ENCODE data around the gene DTNBP1. TPM values are rescaled to one million over a fixed set of nuclear protein-coding genes. Genes with fewer than 3 reads are reported as not detected.

The DTNBP1 gene
- total and polyA plus RNA-seq, 2 experiments from 2014 or later: 0.32 to 15.8 TPM

- Histone ChIP-seq H4K20me1 (ENCODE audit: insufficient read depth) (peaks cover 10% of the 10 kb centered on the region; the same call in 1 of the 2 replicates), H3K4me2 (ENCODE audit: unreplicated experiment) (no peak overlapping the region), H3K79me2 (ENCODE audit: insufficient read depth) (peaks cover 50% of the 10 kb centered on the region), H3K4me1 (ENCODE audit: insufficient read depth) (peaks cover 15% of the 10 kb centered on the region), H3K27ac (no peak overlapping the region), H2AFZ (no peak overlapping the region), H3K9me3 (ENCODE audit: low read depth) (no peaks in the 10 kb centered on the region), H3K9ac (no peak overlapping the region), H3K4me3 (no peak overlapping the region), H3K36me3 (ENCODE audit: low read depth) (0 out of 2 replicates have a peak, but pooled peaks cover 2% of the 10 kb centered on the region), H3K27me3 (replicated peaks; ENCODE audit: insufficient read depth) (no peaks in the 10 kb centered on the region), H3F3A (ENCODE audit: insufficient read depth) (peaks cover 12% of the 10 kb centered on the region), H3K9me2 (ENCODE audit: insufficient read depth) (no peaks in the 10 kb centered on the region)
- no peak for TF ChIP-seq EZH2phosphoT487 (IDR thresholded peaks at IDR 0.05; ENCODE audit: insufficient read depth, low read depth)
- TF ChIP-seq EZH2 (IDR thresholded peaks at IDR 0.05; ENCODE audit: insufficient read depth, poor library complexity, severe bottlenecking): no peak
- in situ Hi-C loops (cut with MboI): no loop called here
- WGBS, 2 experiments (ENCODE audit: low coverage in 1 of 2, low lambda C conversion rate in 2 of 2, missing lambda C conversion rate in 2 of 2): 94 to 97% methylated on average over 11 of the region's 11 CpGs
- DNase-seq: no peak
Observed at GRCh38 chr6:15507221-15507620, 155.6 kb downstream of the DTNBP1 start.

- WGBS, 2 experiments (ENCODE audit: low coverage in 1 of 2, low lambda C conversion rate in 2 of 2, missing lambda C conversion rate in 2 of 2): 97 to 99% methylated on average over 7 of the region's 7 CpGs
- in situ Hi-C loops (cut with MboI): no loop called here
- peaks cover 2% of the 10 kb centered on the region; the same call in 1 of the 2 replicates for H3K36me3 ChIP-seq (ENCODE audit: low read depth)
- no peaks in the 10 kb centered on the region for H3K9me3 ChIP-seq (ENCODE audit: low read depth)
- H3K9me2 ChIP-seq (ENCODE audit: insufficient read depth): no peaks in the 10 kb centered on the region
- H4K20me1 ChIP-seq (ENCODE audit: insufficient read depth): peaks cover 10% of the 10 kb centered on the region; the same call in 1 of the 2 replicates
- H3K27me3 ChIP-seq (replicated peaks; ENCODE audit: insufficient read depth): no peaks in the 10 kb centered on the region
- H3K27ac ChIP-seq: no peak overlapping the region
- H2AFZ ChIP-seq: no peak overlapping the region
- peaks cover 12% of the 10 kb centered on the region for H3F3A ChIP-seq (ENCODE audit: insufficient read depth)
- peaks cover 15% of the 10 kb centered on the region for H3K4me1 ChIP-seq (ENCODE audit: insufficient read depth)
- H3K4me3 ChIP-seq: no peak overlapping the region
- no peak overlapping the region for H3K4me2 ChIP-seq (ENCODE audit: unreplicated experiment)
- peaks cover 50% of the 10 kb centered on the region for H3K79me2 ChIP-seq (ENCODE audit: insufficient read depth)
- DNase-seq: no peak
- no peak overlapping the region for H3K9ac ChIP-seq
- TF ChIP-seq EZH2 (IDR thresholded peaks at IDR 0.05; ENCODE audit: insufficient read depth, poor library complexity, severe bottlenecking) (no peak), EZH2phosphoT487 (IDR thresholded peaks at IDR 0.05; ENCODE audit: insufficient read depth, low read depth) (no peak)
Observed at GRCh38 chr6:15506066-15506465, 156.8 kb downstream of the DTNBP1 start.

- Histone ChIP-seq H3K27me3 (replicated peaks; ENCODE audit: insufficient read depth) (no peaks in the 10 kb centered on the region), H3K27ac (peak overlapping the region; percentile 62), H3K9me2 (ENCODE audit: insufficient read depth) (no peaks in the 10 kb centered on the region), H3K4me2 (ENCODE audit: unreplicated experiment) (peak overlapping the region; percentile 44), H3K79me2 (ENCODE audit: insufficient read depth) (peaks cover 46% of the 10 kb centered on the region), H3K36me3 (ENCODE audit: low read depth) (peaks cover 6% of the 10 kb centered on the region; the same call in 1 of the 2 replicates), H4K20me1 (ENCODE audit: insufficient read depth) (peaks cover 10% of the 10 kb centered on the region; the same call in 1 of the 2 replicates), H2AFZ (no peak overlapping the region), H3K9me3 (ENCODE audit: low read depth) (no peaks in the 10 kb centered on the region), H3F3A (ENCODE audit: insufficient read depth) (peaks cover 12% of the 10 kb centered on the region), H3K9ac (peak overlapping the region; percentile 70), H3K4me1 (ENCODE audit: insufficient read depth) (peaks cover 15% of the 10 kb centered on the region), H3K4me3 (peak overlapping the region; percentile 40)
- DNase-seq: no peak
- TF ChIP-seq EZH2 (IDR thresholded peaks at IDR 0.05; ENCODE audit: insufficient read depth, poor library complexity, severe bottlenecking): no peak
- no peak for TF ChIP-seq EZH2phosphoT487 (IDR thresholded peaks at IDR 0.05; ENCODE audit: insufficient read depth, low read depth)
- WGBS, 2 experiments (ENCODE audit: low coverage in 1 of 2, low lambda C conversion rate in 2 of 2, missing lambda C conversion rate in 2 of 2): 84% methylated on average over 18 of the region's 18 CpGs
- in situ Hi-C loops (cut with MboI): no loop called here
Observed at GRCh38 chr6:15505463-15505918, 157.3 kb downstream of the DTNBP1 start.

- Histone ChIP-seq H2AFZ (no peak overlapping the region), H3K27me3 (replicated peaks; ENCODE audit: insufficient read depth) (no peaks in the 10 kb centered on the region), H3K36me3 (ENCODE audit: low read depth) (peaks cover 6% of the 10 kb centered on the region; the same call in 1 of the 2 replicates), H3K4me3 (peak overlapping the region; percentile 40), H3K79me2 (ENCODE audit: insufficient read depth) (peaks cover 43% of the 10 kb centered on the region), H3K27ac (peak overlapping the region; percentile 62), H3K4me1 (ENCODE audit: insufficient read depth) (peaks cover 15% of the 10 kb centered on the region), H4K20me1 (ENCODE audit: insufficient read depth) (peaks cover 10% of the 10 kb centered on the region; the same call in 1 of the 2 replicates), H3K9me2 (ENCODE audit: insufficient read depth) (no peaks in the 10 kb centered on the region), H3F3A (ENCODE audit: insufficient read depth) (peaks cover 12% of the 10 kb centered on the region), H3K9ac (peak overlapping the region; percentile 70), H3K9me3 (ENCODE audit: low read depth) (no peaks in the 10 kb centered on the region), H3K4me2 (ENCODE audit: unreplicated experiment) (peak overlapping the region; percentile 57)
- peak; percentile 96 for DNase-seq
- TF ChIP-seq EZH2phosphoT487 (IDR thresholded peaks at IDR 0.05; ENCODE audit: insufficient read depth, low read depth): no peak
- TF ChIP-seq EZH2 (IDR thresholded peaks at IDR 0.05; ENCODE audit: insufficient read depth, poor library complexity, severe bottlenecking): no peak
- WGBS, 2 experiments (ENCODE audit: low coverage in 1 of 2, low lambda C conversion rate in 2 of 2, missing lambda C conversion rate in 2 of 2): 2% methylated on average over 26 of the region's 26 CpGs
- in situ Hi-C loops (cut with MboI): no loop called here
Observed at GRCh38 chr6:15504581-15505350, 158.1 kb downstream of the DTNBP1 start.

Data from GM23248 (cell line).